ENCODE measurements around the gene NFIB. TPM values are rescaled to one million over a fixed set of nuclear protein-coding genes. Genes with fewer than 3 reads are reported as not detected.
A peak's percentile ranks its signal among the peaks of the same experiment; 100 is the strongest.

NFIB gene
- total RNA-seq, 4 donors from 2014 or later, result 24.0 to 40.9 (median 30.6) TPM

- no peak for ATAC-seq
- intact Hi-C loops (cut with DNase I; ENCODE audit: low total_unique reads), result no loop called here
- no peaks in the 10 kb centered on the region for H3K9me3 ChIP-seq
- no peak overlapping the region for H3K27ac ChIP-seq
- TF ChIP-seq CTCF (IDR thresholded peaks at IDR 0.05 in 4 of 5, conservative IDR thresholded peaks at IDR 0.05 in 1 of 5) (no peak), POLR2A (IDR thresholded peaks at IDR 0.05) (no peak)
- peaks cover 0 to 3% of the 10 kb centered on the region in 2 donors for H3K4me1 ChIP-seq
- in situ Hi-C loops (cut with MboI; ENCODE audit: low sequenced_read_pairs in 4 of 4), result loop anchor here in 2 of 4 donors (10.0 to 25.0 kb wide), 3 partner anchors 59 to 624 kb away; no protein-coding TSS in a partner anchor
- no peak for DNase-seq
- H3K27me3 ChIP-seq, result no peaks in the 10 kb centered on the region
- H3K36me3 ChIP-seq, result no peaks in the 10 kb centered on the region
- no peak overlapping the region for H3K4me3 ChIP-seq
Observed at GRCh38 chr9:14336244-14336643, 22.3 kb upstream of the NFIB start.

- no peaks in the 10 kb centered on the region for H3K9me3 ChIP-seq
- H3K4me1 ChIP-seq, result peaks cover 10 to 12% of the 10 kb centered on the region in 2 donors
- H3K27ac ChIP-seq, result no peak overlapping the region
- TF ChIP-seq POLR2A (IDR thresholded peaks at IDR 0.05) (no peak), CTCF (IDR thresholded peaks at IDR 0.05 in 4 of 5, conservative IDR thresholded peaks at IDR 0.05 in 1 of 5) (no peak)
- H3K4me3 ChIP-seq, result no peak overlapping the region
- in situ Hi-C loops (cut with MboI; ENCODE audit: low sequenced_read_pairs in 4 of 4) (loop anchor here in 2 of 4 donors (10.0 to 25.0 kb wide), 3 partner anchors 64 to 619 kb away; no protein-coding TSS in a partner anchor), intact Hi-C loops (cut with DNase I; ENCODE audit: low total_unique reads) (no loop called here)
- no peak for DNase-seq
- no peak for ATAC-seq
- no peaks in the 10 kb centered on the region for H3K27me3 ChIP-seq
- H3K36me3 ChIP-seq, result no peaks in the 10 kb centered on the region
Observed at GRCh38 chr9:14331120-14331519, 17.2 kb upstream of the NFIB start.

- Histone ChIP-seq H3K9me3 (no peaks in the 10 kb centered on the region), H3K36me3 (no peaks in the 10 kb centered on the region), H3K27me3 (no peaks in the 10 kb centered on the region), H3K4me3 (no peak overlapping the region), H3K27ac (peak overlapping the region in 3 of 4 donors; percentile 10 to 98 (median 92)), H3K4me1 (peaks cover 29 to 41% of the 10 kb centered on the region in 2 donors)
- intact Hi-C loops (cut with DNase I; ENCODE audit: low total_unique reads), result loop anchor here (2.0 to 10.0 kb wide), 2 partner anchors 26 to 458 kb away; no protein-coding TSS in a partner anchor
- DNase-seq (no peak), ATAC-seq (no peak)
- in situ Hi-C loops (cut with MboI; ENCODE audit: low sequenced_read_pairs in 4 of 4), result loop anchor here in 3 of 4 donors (10.0 to 25.0 kb wide), 3 partner anchors 110 to 615 kb away; no protein-coding TSS in a partner anchor
- TF ChIP-seq POLR2A (IDR thresholded peaks at IDR 0.05) (no peak), CTCF (IDR thresholded peaks at IDR 0.05 in 4 of 5, conservative IDR thresholded peaks at IDR 0.05 in 1 of 5) (no peak)
Observed at GRCh38 chr9:14327036-14327435, 13.1 kb upstream of the NFIB start.

GRCh38 chr9:14326264-14326826, 12.4 kb upstream of the NFIB start:
- DNase-seq, result peak; percentile 68 to 77
- in situ Hi-C loops (cut with MboI; ENCODE audit: low sequenced_read_pairs in 4 of 4), result loop anchor here in 3 of 4 donors (10.0 to 25.0 kb wide), 3 partner anchors 111 to 614 kb away; no protein-coding TSS in a partner anchor

More at GRCh38 chr9:14326264-14326826, 12.4 kb upstream of the NFIB start:
- Histone ChIP-seq H3K27ac (peak overlapping the region; percentile 92 to 99 (median 98)), H3K4me1 (peaks cover 32 to 46% of the 10 kb centered on the region in 2 donors), H3K9me3 (no peaks in the 10 kb centered on the region), H3K36me3 (no peaks in the 10 kb centered on the region), H3K27me3 (no peaks in the 10 kb centered on the region), H3K4me3 (no peak overlapping the region)
- peak; percentile 87 to 88 for ATAC-seq
- intact Hi-C loops (cut with DNase I; ENCODE audit: low total_unique reads), result loop anchor here (1.0 to 10.0 kb wide), 3 partner anchors 26 to 458 kb away; no protein-coding TSS in a partner anchor
- peak in 1 of 2 donors; percentile 59 for TF ChIP-seq POLR2A (IDR thresholded peaks at IDR 0.05)
- peak in 1 of 5 experiments; percentile 9 for TF ChIP-seq CTCF (IDR thresholded peaks at IDR 0.05 in 4 of 5, conservative IDR thresholded peaks at IDR 0.05 in 1 of 5)
